ENCODE results near the gene GLIS1. TPM values are rescaled to one million over a fixed set of nuclear protein-coding genes. Genes with fewer than 3 reads are reported as not detected.

Gene GLIS1
- total and polyA plus RNA-seq, 2 experiments from 2014 or later = 0.26 to 0.31 TPM

DNA sequence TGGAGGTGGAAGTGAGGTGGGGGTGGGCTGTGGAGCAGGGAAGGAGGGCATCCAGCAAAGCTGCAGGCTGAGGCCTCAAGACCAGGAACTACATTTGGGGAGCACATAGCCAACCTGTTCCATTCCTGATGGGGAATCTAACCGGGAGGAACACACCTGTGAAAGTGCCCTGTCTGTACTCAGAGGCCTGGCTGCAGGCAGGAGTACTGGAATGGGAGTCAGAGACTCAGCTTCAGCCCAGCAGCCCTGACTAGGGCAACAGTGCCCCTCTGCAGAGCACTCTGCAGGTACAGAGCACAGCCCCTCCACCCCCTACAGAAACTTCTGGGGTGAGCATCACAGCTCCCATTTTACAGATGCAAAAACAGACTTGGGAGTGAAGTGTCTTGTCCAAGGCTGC lies 153.4 kb downstream of the GLIS1 start:
- ATAC-seq (no peak), DNase-seq (ENCODE audit: low spot score) (no peak)
- no peak for TF ChIP-seq EZH2phosphoT487 (IDR thresholded peaks at IDR 0.05; ENCODE audit: unreplicated experiment)
- Histone ChIP-seq H3K27me3 (ENCODE audit: insufficient read depth) (no peaks in the 10 kb centered on the region), H3K36me3 (ENCODE audit: insufficient read depth) (no peaks in the 10 kb centered on the region), H3K79me2 (replicated peaks; ENCODE audit: insufficient read depth) (no peaks in the 10 kb centered on the region), H4K20me1 (replicated peaks; ENCODE audit: insufficient read depth) (no peaks in the 10 kb centered on the region), H3K4me1 (ENCODE audit: insufficient read depth) (peaks cover 3% of the 10 kb centered on the region; the same call in 1 of the 2 replicates), H3K4me3 (no peak overlapping the region), H2AFZ (no peak overlapping the region), H3K9me2 (ENCODE audit: insufficient read depth) (no peaks in the 10 kb centered on the region), H3K27ac (ENCODE audit: low read depth) (no peak overlapping the region), H3K4me2 (no peak overlapping the region), H3F3A (replicated peaks; ENCODE audit: low read depth) (no peaks in the 10 kb centered on the region)
- H3K27me3 Mint-ChIP-seq (ENCODE audit: insufficient read depth, low read depth, poor library complexity) = peaks cover 7% of the 10 kb centered on the region
- H3K4me1 Mint-ChIP-seq = peaks cover 17% of the 10 kb centered on the region
- H3K36me3 Mint-ChIP-seq (ENCODE audit: low read depth) = no peaks in the 10 kb centered on the region
- no peak overlapping the region for H3K4me3 Mint-ChIP-seq
- no peaks in the 10 kb centered on the region for H3K9me3 Mint-ChIP-seq
- H3K27ac Mint-ChIP-seq = no peak overlapping the region

DNA sequence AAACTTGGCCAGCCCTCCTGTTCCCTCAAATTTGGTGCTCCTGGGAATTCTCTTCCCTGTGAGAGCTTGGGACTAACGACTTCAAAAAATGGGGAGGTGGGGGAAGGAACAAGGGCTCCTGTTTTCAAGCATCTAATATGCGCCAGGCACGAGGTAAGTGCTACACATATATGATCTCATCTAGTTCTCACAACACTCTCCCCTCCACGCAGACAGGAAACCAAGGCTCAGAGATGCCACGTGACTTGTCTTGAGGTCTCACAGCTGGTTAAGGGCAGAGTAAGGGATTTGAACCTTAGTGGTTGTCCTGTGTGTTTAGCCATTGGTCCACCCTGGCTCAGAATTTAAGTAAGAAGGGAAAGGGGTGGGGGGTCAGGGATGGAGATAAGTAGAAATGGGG lies 153.8 kb downstream of the GLIS1 start:
- DNase-seq (ENCODE audit: low spot score) (no peak), ATAC-seq (no peak)
- H3K79me2 ChIP-seq (replicated peaks; ENCODE audit: insufficient read depth) = no peaks in the 10 kb centered on the region
- no peak overlapping the region for H2AFZ ChIP-seq
- no peaks in the 10 kb centered on the region for H3K36me3 ChIP-seq (ENCODE audit: insufficient read depth)
- no peaks in the 10 kb centered on the region for H3K36me3 Mint-ChIP-seq (ENCODE audit: low read depth)
- H3K27me3 Mint-ChIP-seq (ENCODE audit: insufficient read depth, low read depth, poor library complexity) = peaks cover 7% of the 10 kb centered on the region
- H3K4me1 ChIP-seq (ENCODE audit: insufficient read depth) = no peaks in the 10 kb centered on the region
- no peak overlapping the region for H3K4me3 Mint-ChIP-seq
- H3K27ac Mint-ChIP-seq = no peak overlapping the region
- no peak overlapping the region for H3K4me3 ChIP-seq
- no peaks in the 10 kb centered on the region for H3K9me2 ChIP-seq (ENCODE audit: insufficient read depth)
- peaks cover 14% of the 10 kb centered on the region for H3K4me1 Mint-ChIP-seq
- H3K4me2 ChIP-seq = no peak overlapping the region
- H4K20me1 ChIP-seq (replicated peaks; ENCODE audit: insufficient read depth) = no peaks in the 10 kb centered on the region
- no peaks in the 10 kb centered on the region for H3F3A ChIP-seq (replicated peaks; ENCODE audit: low read depth)
- H3K27ac ChIP-seq (ENCODE audit: low read depth) = no peak overlapping the region
- no peaks in the 10 kb centered on the region for H3K27me3 ChIP-seq (ENCODE audit: insufficient read depth)
- no peaks in the 10 kb centered on the region for H3K9me3 Mint-ChIP-seq
- TF ChIP-seq ZNF114 (CRISPR knock-in tag; IDR thresholded peaks at IDR 0.05) (no peak), EZH2phosphoT487 (IDR thresholded peaks at IDR 0.05; ENCODE audit: unreplicated experiment) (no peak), STAT1 (IDR thresholded peaks at IDR 0.05; ENCODE audit: unreplicated experiment) (no peak), POLR2AphosphoS5 (IDR thresholded peaks at IDR 0.05; ENCODE audit: low read depth) (no peak), EZH2 (IDR thresholded peaks at IDR 0.05; ENCODE audit: low read depth, unreplicated experiment) (no peak), NANOG (IDR thresholded peaks at IDR 0.05; ENCODE audit: borderline replicate concordance) (no peak), CREB1 (CRISPR knock-in tag; IDR thresholded peaks at IDR 0.05; ENCODE audit: low read depth) (no peak), ZNF331 (CRISPR knock-in tag; IDR thresholded peaks at IDR 0.05; ENCODE audit: low read depth) (no peak)
- TF ChIP-seq, protein P1, sequence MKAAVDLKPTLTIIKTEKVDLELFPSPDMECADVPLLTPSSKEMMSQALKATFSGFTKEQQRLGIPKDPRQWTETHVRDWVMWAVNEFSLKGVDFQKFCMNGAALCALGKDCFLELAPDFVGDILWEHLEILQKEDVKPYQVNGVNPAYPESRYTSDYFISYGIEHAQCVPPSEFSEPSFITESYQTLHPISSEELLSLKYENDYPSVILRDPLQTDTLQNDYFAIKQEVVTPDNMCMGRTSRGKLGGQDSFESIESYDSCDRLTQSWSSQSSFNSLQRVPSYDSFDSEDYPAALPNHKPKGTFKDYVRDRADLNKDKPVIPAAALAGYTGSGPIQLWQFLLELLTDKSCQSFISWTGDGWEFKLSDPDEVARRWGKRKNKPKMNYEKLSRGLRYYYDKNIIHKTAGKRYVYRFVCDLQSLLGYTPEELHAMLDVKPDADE (IDR thresholded peaks at IDR 0.05) = no peak
- TF ChIP-seq, protein P2, sequence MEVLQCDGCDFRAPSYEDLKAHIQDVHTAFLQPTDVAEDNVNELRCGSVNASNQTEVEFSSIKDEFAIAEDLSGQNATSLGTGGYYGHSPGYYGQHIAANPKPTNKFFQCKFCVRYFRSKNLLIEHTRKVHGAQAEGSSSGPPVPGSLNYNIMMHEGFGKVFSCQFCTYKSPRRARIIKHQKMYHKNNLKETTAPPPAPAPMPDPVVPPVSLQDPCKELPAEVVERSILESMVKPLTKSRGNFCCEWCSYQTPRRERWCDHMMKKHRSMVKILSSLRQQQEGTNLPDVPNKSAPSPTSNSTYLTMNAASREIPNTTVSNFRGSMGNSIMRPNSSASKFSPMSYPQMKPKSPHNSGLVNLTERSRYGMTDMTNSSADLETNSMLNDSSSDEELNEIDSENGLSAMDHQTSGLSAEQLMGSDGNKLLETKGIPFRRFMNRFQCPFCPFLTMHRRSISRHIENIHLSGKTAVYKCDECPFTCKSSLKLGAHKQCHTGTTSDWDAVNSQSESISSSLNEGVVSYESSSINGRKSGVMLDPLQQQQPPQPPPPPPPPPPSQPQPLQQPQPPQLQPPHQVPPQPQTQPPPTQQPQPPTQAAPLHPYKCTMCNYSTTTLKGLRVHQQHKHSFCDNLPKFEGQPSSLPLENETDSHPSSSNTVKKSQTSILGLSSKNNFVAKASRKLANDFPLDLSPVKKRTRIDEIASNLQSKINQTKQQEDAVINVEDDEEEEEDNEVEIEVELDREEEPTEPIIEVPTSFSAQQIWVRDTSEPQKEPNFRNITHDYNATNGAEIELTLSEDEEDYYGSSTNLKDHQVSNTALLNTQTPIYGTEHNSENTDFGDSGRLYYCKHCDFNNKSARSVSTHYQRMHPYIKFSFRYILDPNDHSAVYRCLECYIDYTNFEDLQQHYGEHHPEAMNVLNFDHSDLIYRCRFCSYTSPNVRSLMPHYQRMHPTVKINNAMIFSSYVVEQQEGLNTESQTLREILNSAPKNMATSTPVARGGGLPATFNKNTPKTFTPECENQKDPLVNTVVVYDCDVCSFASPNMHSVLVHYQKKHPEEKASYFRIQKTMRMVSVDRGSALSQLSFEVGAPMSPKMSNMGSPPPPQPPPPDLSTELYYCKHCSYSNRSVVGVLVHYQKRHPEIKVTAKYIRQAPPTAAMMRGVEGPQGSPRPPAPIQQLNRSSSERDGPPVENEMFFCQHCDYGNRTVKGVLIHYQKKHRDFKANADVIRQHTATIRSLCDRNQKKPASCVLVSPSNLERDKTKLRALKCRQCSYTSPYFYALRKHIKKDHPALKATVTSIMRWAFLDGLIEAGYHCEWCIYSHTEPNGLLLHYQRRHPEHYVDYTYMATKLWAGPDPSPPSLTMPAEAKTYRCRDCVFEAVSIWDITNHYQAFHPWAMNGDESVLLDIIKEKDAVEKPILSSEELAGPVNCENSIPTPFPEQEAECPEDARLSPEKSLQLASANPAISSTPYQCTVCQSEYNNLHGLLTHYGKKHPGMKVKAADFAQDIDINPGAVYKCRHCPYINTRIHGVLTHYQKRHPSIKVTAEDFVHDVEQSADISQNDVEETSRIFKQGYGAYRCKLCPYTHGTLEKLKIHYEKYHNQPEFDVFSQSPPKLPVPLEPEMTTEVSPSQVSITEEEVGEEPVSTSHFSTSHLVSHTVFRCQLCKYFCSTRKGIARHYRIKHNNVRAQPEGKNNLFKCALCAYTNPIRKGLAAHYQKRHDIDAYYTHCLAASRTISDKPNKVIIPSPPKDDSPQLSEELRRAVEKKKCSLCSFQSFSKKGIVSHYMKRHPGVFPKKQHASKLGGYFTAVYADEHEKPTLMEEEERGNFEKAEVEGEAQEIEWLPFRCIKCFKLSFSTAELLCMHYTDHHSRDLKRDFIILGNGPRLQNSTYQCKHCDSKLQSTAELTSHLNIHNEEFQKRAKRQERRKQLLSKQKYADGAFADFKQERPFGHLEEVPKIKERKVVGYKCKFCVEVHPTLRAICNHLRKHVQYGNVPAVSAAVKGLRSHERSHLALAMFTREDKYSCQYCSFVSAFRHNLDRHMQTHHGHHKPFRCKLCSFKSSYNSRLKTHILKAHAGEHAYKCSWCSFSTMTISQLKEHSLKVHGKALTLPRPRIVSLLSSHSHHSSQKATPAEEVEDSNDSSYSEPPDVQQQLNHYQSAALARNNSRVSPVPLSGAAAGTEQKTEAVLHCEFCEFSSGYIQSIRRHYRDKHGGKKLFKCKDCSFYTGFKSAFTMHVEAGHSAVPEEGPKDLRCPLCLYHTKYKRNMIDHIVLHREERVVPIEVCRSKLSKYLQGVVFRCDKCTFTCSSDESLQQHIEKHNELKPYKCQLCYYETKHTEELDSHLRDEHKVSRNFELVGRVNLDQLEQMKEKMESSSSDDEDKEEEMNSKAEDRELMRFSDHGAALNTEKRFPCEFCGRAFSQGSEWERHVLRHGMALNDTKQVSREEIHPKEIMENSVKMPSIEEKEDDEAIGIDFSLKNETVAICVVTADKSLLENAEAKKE (CRISPR knock-in tag; IDR thresholded peaks at IDR 0.05) = no peak
- TF ChIP-seq, protein P3, sequence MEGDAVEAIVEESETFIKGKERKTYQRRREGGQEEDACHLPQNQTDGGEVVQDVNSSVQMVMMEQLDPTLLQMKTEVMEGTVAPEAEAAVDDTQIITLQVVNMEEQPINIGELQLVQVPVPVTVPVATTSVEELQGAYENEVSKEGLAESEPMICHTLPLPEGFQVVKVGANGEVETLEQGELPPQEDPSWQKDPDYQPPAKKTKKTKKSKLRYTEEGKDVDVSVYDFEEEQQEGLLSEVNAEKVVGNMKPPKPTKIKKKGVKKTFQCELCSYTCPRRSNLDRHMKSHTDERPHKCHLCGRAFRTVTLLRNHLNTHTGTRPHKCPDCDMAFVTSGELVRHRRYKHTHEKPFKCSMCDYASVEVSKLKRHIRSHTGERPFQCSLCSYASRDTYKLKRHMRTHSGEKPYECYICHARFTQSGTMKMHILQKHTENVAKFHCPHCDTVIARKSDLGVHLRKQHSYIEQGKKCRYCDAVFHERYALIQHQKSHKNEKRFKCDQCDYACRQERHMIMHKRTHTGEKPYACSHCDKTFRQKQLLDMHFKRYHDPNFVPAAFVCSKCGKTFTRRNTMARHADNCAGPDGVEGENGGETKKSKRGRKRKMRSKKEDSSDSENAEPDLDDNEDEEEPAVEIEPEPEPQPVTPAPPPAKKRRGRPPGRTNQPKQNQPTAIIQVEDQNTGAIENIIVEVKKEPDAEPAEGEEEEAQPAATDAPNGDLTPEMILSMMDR (conservative IDR thresholded peaks at IDR 0.05; ENCODE audit: low read depth in 2 of 2) = no peak

All from GM23338 (cell line).